Gastroesophageal sphincter (tissue), 3 donors: Measurements from ENCODE around the gene BRD4.

Experiments
- CTCF ChIP-seq, 4 experiments: fragments of 200-600 bp in 2 of 4; fragments of 450-650 bp in 2 of 4; sonication (generic) in 1 of 4; IDR thresholded peaks; one replicate each; pipeline ENCODE4 v1.5.1; 2017 to 2019; ENCODE audit warnings: antibody characterized with exemption in 4 of 4, mild to moderate bottlenecking in 2 of 4, moderate library complexity in 2 of 4
- EP300 ChIP-seq: sonication (generic); formaldehyde crosslinking; IDR thresholded peaks from one replicate; pipeline ENCODE4 v1.6.1; 2017; ENCODE audit warnings: antibody characterized with exemption, mild to moderate bottlenecking
- POLR2A ChIP-seq, 2 donors: fragments of 450-650 bp; IDR thresholded peaks; one replicate each; pipeline ENCODE4 v1.6.1; 2017; ENCODE audit warnings: antibody characterized with exemption in 2 of 2, mild to moderate bottlenecking in 2 of 2, moderate library complexity in 1 of 2
- POLR2AphosphoS5 ChIP-seq: sonication (generic); formaldehyde crosslinking; IDR thresholded peaks from one replicate; pipeline ENCODE4 v1.6.1; 2017; ENCODE audit warnings: antibody characterized with exemption

GRCh38 chr19:15210323-15210781, 122.0 kb downstream of the BRD4 start:
- TF ChIP-seq POLR2AphosphoS5 (no peak), POLR2A (IDR thresholded peaks at IDR 0.05) (no peak), CTCF (IDR thresholded peaks at IDR 0.05) (no peak), EP300 (no peak)
